ENCODE data around the gene USP12.

The USP12 gene

DNA sequence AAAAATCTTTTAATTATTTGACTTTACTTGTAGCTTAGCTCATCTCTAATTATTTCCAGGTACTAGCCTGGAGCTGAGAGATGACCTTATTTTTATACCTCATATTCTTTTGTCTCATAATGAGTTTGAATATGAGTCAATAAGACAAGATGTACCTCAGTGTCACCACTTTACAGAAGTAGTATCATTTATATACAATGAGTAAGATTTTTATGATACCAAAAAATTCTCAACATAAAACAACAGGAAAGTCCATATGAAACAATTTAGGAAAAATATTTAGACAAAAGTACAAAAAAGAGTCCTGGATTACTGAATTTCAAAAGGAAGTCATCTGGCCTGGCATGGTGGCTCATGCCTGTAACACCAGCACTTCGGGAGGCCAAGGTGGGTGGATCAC is 21.4 kb upstream of the USP12 start:
- TF ChIP-seq, protein P1, sequence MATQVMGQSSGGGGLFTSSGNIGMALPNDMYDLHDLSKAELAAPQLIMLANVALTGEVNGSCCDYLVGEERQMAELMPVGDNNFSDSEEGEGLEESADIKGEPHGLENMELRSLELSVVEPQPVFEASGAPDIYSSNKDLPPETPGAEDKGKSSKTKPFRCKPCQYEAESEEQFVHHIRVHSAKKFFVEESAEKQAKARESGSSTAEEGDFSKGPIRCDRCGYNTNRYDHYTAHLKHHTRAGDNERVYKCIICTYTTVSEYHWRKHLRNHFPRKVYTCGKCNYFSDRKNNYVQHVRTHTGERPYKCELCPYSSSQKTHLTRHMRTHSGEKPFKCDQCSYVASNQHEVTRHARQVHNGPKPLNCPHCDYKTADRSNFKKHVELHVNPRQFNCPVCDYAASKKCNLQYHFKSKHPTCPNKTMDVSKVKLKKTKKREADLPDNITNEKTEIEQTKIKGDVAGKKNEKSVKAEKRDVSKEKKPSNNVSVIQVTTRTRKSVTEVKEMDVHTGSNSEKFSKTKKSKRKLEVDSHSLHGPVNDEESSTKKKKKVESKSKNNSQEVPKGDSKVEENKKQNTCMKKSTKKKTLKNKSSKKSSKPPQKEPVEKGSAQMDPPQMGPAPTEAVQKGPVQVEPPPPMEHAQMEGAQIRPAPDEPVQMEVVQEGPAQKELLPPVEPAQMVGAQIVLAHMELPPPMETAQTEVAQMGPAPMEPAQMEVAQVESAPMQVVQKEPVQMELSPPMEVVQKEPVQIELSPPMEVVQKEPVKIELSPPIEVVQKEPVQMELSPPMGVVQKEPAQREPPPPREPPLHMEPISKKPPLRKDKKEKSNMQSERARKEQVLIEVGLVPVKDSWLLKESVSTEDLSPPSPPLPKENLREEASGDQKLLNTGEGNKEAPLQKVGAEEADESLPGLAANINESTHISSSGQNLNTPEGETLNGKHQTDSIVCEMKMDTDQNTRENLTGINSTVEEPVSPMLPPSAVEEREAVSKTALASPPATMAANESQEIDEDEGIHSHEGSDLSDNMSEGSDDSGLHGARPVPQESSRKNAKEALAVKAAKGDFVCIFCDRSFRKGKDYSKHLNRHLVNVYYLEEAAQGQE (IDR thresholded peaks at IDR 0.05; ENCODE audit: insufficient read depth in 1 of 2, low read depth in 2 of 2, low read length in 2 of 2): no peak
- TF ChIP-seq SIN3A (IDR thresholded peaks at IDR 0.05; ENCODE audit: borderline replicate concordance, insufficient read depth, low read length) (no peak), POLR2AphosphoS5 (IDR thresholded peaks at IDR 0.05; ENCODE audit: low read depth, low read length) (no peak)

DNA sequence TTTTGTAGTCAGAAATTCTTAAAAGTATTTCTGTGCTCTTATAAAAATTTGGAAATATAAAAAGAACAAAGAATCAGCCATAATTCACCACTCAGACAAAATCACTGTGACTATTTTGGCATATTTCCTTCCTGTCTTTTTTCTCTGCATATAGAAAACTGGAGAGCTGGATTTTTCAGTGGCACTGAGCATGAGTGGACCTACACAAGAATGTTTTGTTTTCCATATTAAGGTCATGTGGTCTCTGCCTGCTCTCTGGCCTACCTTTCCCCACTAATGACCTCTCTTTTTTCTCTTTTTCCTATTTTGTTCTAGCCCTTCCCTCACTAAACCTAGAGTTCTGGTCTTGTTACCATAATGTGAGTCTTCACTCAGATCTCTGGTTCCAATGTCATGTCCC is 17.6 kb upstream of the USP12 start:
- TF ChIP-seq TAF1 (IDR thresholded peaks at IDR 0.05; ENCODE audit: borderline replicate concordance, insufficient read depth, low read length): no peak
- no peak for TF ChIP-seq SIN3A (IDR thresholded peaks at IDR 0.05; ENCODE audit: borderline replicate concordance, insufficient read depth, low read length)
- no peak for TF ChIP-seq FOXP2 (optimal IDR thresholded peaks at IDR 0.05; ENCODE audit: borderline replicate concordance, extremely low read depth, extremely low read length, insufficient read depth)
- TF ChIP-seq, protein P1 (IDR thresholded peaks at IDR 0.05; ENCODE audit: insufficient read depth in 1 of 2, low read depth in 2 of 2, low read length in 2 of 2): no peak
- TF ChIP-seq POLR2AphosphoS5 (IDR thresholded peaks at IDR 0.05; ENCODE audit: low read depth, low read length): no peak

DNA sequence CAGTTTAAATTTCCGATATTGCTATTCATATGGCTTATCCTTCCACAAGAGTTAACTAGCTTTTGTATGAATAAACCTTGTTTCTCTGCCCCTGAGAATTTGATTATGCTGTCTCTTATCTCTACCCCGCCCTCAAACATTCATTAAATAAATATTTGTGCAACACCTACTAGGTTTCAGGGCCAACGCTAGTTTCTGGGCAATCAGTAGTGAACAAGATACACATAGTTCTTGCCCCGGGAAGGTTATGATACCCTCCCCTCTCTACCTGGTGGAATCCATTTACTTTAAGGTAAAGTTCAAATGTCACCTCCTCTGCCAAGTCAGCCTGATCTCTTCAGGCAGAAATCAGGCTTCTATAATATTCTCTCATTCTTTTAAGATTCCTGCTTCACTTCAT is 16.6 kb upstream of the USP12 start:
- TF ChIP-seq SIN3A (IDR thresholded peaks at IDR 0.05; ENCODE audit: borderline replicate concordance, insufficient read depth, low read length) (no peak), FOXP2 (optimal IDR thresholded peaks at IDR 0.05; ENCODE audit: borderline replicate concordance, extremely low read depth, extremely low read length, insufficient read depth) (no peak), POLR2AphosphoS5 (IDR thresholded peaks at IDR 0.05; ENCODE audit: low read depth, low read length) (no peak), TAF1 (IDR thresholded peaks at IDR 0.05; ENCODE audit: borderline replicate concordance, insufficient read depth, low read length) (no peak)
- TF ChIP-seq, protein P1 (IDR thresholded peaks at IDR 0.05; ENCODE audit: insufficient read depth in 1 of 2, low read depth in 2 of 2, low read length in 2 of 2): no peak

DNA sequence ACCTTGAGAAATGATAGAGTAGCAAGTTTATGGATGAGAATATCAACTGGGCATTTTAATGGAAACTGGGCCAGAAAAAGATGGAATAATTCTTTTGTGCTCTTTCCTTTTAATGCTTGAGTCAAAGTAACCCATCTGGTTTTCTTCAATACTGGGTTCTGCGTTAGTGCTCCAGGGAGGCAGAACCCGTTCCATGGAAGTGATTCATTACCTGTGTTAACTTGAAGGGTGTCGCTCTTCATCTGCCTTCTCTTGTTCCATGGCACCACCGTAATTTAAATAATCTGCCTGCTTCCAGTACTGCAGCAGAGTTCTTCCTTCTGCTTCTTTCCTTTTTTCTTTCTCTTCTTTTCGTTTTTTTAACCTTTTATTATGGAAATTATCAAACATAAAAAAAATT is 14.7 kb upstream of the USP12 start:
- TF ChIP-seq, protein P1 (IDR thresholded peaks at IDR 0.05; ENCODE audit: insufficient read depth in 1 of 2, low read depth in 2 of 2, low read length in 2 of 2): no peak

DNA sequence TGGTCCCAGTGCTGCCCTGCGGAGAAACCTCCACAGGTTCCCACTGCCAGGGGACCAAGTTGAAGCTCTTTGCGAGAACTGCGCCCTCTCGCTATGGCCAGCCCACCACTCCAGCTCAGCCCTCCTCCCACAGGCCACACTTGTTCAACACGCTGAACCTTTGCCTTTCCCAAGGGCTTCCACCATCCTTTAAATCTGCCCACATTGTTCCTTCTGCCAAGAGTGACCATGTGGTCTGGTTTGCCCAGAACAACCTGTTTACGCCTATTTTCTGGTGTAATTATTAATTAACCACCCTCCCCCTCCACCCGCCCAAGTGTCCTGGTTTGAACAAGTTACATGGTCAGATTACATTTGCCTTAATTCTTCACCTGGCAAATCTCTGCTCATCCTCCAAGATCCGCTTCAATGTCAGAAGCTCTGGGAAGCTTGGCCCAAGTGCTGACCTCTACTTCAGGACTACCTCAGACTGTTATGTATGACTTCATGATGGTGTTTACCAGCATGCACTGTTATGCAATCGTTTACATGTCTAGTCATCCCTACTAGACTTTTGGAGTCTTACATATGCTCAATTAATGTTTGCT is 12.0 kb upstream of the USP12 start:
- TF ChIP-seq SIN3A (IDR thresholded peaks at IDR 0.05; ENCODE audit: borderline replicate concordance, insufficient read depth, low read length) (no peak), FOXP2 (optimal IDR thresholded peaks at IDR 0.05; ENCODE audit: borderline replicate concordance, extremely low read depth, extremely low read length, insufficient read depth) (no peak), TAF1 (IDR thresholded peaks at IDR 0.05; ENCODE audit: borderline replicate concordance, insufficient read depth, low read length) (no peak), POLR2AphosphoS5 (IDR thresholded peaks at IDR 0.05; ENCODE audit: low read depth, low read length) (no peak)
- TF ChIP-seq, protein P1 (IDR thresholded peaks at IDR 0.05; ENCODE audit: insufficient read depth in 1 of 2, low read depth in 2 of 2, low read length in 2 of 2): no peak
